PC-3 (cell line): Measurements from ENCODE around the gene PTPRN2. TPM values are rescaled to one million over a fixed set of nuclear protein-coding genes. Genes with fewer than 3 reads are reported as not detected.

Source experiments
- ATAC-seq: fragments of 200-7000 bp; cut with Tn5 transposase; 2 replicates; pipeline ENCODE4 v1.9.1; 2020; ENCODE audit warnings: mild to moderate bottlenecking, moderate library complexity
- BruUV-seq: library from RNA; stranded (reverse); fragments of 400-500 nt; replicated peaks from 2 replicates; lab custom pipeline; 2021; lab: Mats Ljungman, UMichigan
- CTCF ChIA-PET: fragments of 300-600 bp; sonication (Branson Sonifier 250); formaldehyde crosslinking; loops from one replicate; lab custom pipeline; 2022; ENCODE audit warnings: antibody characterized with exemption; lab: Charles Lee
- POLR2A ChIA-PET: fragments of 300-600 bp; sonication (Branson Sonifier 250); formaldehyde crosslinking; loops from one replicate; lab custom pipeline; 2022; ENCODE audit warnings: antibody characterized with exemption; ENCODE audit not compliant: unreplicated experiment; lab: Charles Lee
- DNase-seq: peaks from one replicate; pipeline ENCODE4 v3.0.0-alpha.2; 2015
- H2AFZ ChIP-seq: fragments of 300-600 bp; sonication (generic); 2 replicates; pipeline ENCODE4 v1.6.0; 2016; ENCODE audit warnings: antibody characterized with exemption, low read length
- H3F3A ChIP-seq: fragments of 300-600 bp; sonication (generic); one replicate; pipeline ENCODE4 v1.6.0; 2017; ENCODE audit warnings: antibody characterized with exemption, low read length, control low read depth, mild to moderate bottlenecking; ENCODE audit not compliant: unreplicated experiment
- H3K27ac ChIP-seq: fragments of 300-600 bp; sonication (generic); 2 replicates; pipeline ENCODE4 v1.5.1; 2016; ENCODE audit warnings: mild to moderate bottlenecking, low read length
- H3K27me3 ChIP-seq: fragments of 300-600 bp; sonication (generic); 2 replicates; pipeline ENCODE4 v1.6.1; 2016; ENCODE audit warnings: low read length, mixed read lengths
- H3K36me3 ChIP-seq: fragments of 300-600 bp; sonication (generic); 2 replicates; pipeline ENCODE4 v1.6.1; 2016; ENCODE audit warnings: low read depth, mixed run types, low read length, mixed read lengths
- H3K4me1 ChIP-seq: fragments of 300-600 bp; sonication (generic); 2 replicates; pipeline ENCODE4 v1.5.1; 2016; ENCODE audit warnings: low read length; ENCODE audit not compliant: insufficient read depth
- H3K4me2 ChIP-seq: fragments of 300-600 bp; sonication (generic); 2 replicates; pipeline ENCODE4 v1.6.0; 2016; ENCODE audit warnings: low read length
- H3K4me3 ChIP-seq: fragments of 300-600 bp; sonication (generic); 2 replicates; pipeline ENCODE4 v1.5.1; 2016; ENCODE audit warnings: mild to moderate bottlenecking, low read length, mixed read lengths
- H3K79me2 ChIP-seq: fragments of 300-600 bp; sonication (generic); 2 replicates; pipeline ENCODE4 v1.6.1; 2017; ENCODE audit warnings: low read length, mixed read lengths
- H3K9ac ChIP-seq: fragments of 300-600 bp; sonication (generic); 2 replicates; pipeline ENCODE4 v1.6.0; 2016; ENCODE audit warnings: mild to moderate bottlenecking, low read length
- H3K9me2 ChIP-seq: fragments of 300-600 bp; sonication (generic); replicated peaks from 2 replicates; pipeline ENCODE4 v1.6.1; 2016; ENCODE audit warnings: mixed run types, low read length, mixed read lengths
- H3K9me3 ChIP-seq: fragments of 300-600 bp; sonication (generic); 2 replicates; pipeline ENCODE4 v1.6.1; 2016; ENCODE audit warnings: low read length, mixed read lengths
- H4K20me1 ChIP-seq: fragments of 300-600 bp; sonication (generic); 2 replicates; pipeline ENCODE4 v1.6.1; 2016; ENCODE audit warnings: low read length, mixed read lengths
- CTCF ChIP-seq: fragments of 300-600 bp; sonication (generic); conservative IDR thresholded peaks from 2 replicates; pipeline ENCODE4 v1.5.1; 2017; ENCODE audit warnings: antibody characterized with exemption, low read depth, mild to moderate bottlenecking, low read length
- EZH2 ChIP-seq: fragments of 300-600 bp; sonication (generic); IDR thresholded peaks from one replicate; pipeline ENCODE4 v1.6.1; 2017; ENCODE audit warnings: antibody characterized with exemption, mild to moderate bottlenecking, low read length; ENCODE audit not compliant: unreplicated experiment
- EZH2phosphoT487 ChIP-seq: fragments of 300-600 bp; sonication (generic); IDR thresholded peaks from 2 replicates; pipeline ENCODE4 v1.6.1; 2018; ENCODE audit warnings: mild to moderate bottlenecking, antibody characterized with exemption, low read length, borderline replicate concordance
- intact Hi-C: fragments of 100-400 bp; cut with micrococcal nuclease; formaldehyde crosslinking; loops from 2 replicates; pipeline ENCODE4 v1.9.0; 2023
- total RNA-seq: library from RNA; depleted of rRNA; stranded (reverse); fragments of >200 nt; gene quantifications from 2 replicates; pipeline ENCODE4 v1.2.3, GENCODE V29; 2014

Gene PTPRN2
- total RNA-seq, 1 experiment from 2014 or later, result 3.2 TPM

DNA sequence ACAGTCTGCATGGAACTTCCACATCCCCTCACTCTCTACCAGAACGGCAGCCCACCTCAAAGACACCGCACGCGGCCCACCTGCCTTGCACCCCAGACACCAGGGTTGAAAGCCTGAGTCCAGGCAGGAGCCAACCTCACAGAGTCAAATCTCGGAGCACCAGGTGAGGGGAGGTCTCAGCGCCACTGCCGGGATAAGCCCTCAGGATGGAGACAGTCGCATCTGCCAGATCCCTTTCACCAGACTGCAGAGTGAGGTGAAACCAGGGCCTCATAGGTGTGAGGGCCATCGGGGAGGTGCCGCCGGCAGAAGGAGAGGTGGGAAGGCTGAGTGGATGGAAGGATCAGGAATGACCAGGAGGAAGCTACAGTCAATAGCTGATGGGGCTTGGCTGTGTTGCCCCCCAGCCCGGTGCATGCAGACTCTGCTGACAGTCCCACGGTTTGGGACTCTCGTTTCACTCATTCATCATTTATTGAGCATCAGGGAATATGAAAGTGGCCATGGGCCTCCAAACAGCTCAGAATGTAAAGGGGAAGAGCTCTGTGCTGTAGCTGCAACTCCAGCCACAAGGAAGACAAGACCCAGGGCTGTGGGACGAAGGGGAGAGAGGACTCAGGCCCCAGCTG is 315.0 kb downstream of the PTPRN2 start:
- Histone ChIP-seq H3K4me2 (no peak overlapping the region), H3K27ac (no peak overlapping the region), H3K9me3 (no peaks in the 10 kb centered on the region), H2AFZ (no peak overlapping the region), H3K4me1 (no peaks in the 10 kb centered on the region), H3K9ac (no peak overlapping the region), H3K4me3 (no peak overlapping the region), H3K36me3 (no peaks in the 10 kb centered on the region), H3K79me2 (no peaks in the 10 kb centered on the region), H3K27me3 (no peaks in the 10 kb centered on the region), H3K9me2 (no peaks in the 10 kb centered on the region), H3F3A (no peaks in the 10 kb centered on the region), H4K20me1 (no peaks in the 10 kb centered on the region)
- ATAC-seq, result no peak
- ChIA-PET CTCF (no interaction called here), POLR2A (no interaction called here)
- TF ChIP-seq EZH2 (no peak), EZH2phosphoT487 (no peak), CTCF (no peak)
- BruUV-seq, result no TSS peak
- DNase-seq, result no peak
- intact Hi-C loops, result no loop called here

DNA sequence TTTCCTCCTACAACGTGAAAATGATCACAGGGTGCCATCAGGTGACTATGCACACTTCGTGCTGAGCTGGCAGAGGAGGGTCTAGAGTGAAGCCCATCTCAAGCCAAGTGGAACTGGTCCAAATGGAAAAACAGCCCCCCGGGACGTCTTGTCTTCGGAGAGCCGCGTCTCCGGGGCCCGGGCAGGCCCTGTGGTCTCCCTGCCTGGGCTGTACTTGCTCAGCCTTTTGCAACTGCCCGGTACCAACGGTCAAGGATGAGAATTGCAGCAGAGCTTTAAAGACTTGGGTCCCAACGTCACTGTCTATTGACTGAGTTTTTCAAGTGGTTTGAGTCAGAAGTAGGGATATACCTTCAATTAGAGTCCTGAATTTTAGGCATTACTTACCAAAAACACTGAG is 315.5 kb downstream of the PTPRN2 start:
- no peaks in the 10 kb centered on the region for H3K9me2 ChIP-seq
- intact Hi-C loops, result no loop called here
- no peak overlapping the region for H3K9ac ChIP-seq
- no peaks in the 10 kb centered on the region for H3K4me1 ChIP-seq
- no peaks in the 10 kb centered on the region for H3K79me2 ChIP-seq
- no peak overlapping the region for H3K4me3 ChIP-seq
- ATAC-seq (no peak), DNase-seq (no peak)
- no peak overlapping the region for H3K4me2 ChIP-seq
- BruUV-seq, result no TSS peak
- POLR2A ChIA-PET, result no interaction called here
- no peaks in the 10 kb centered on the region for H3F3A ChIP-seq
- no peak for TF ChIP-seq EZH2phosphoT487
- TF ChIP-seq CTCF, result no peak
- no peak for TF ChIP-seq EZH2
- H2AFZ ChIP-seq, result no peak overlapping the region
- no peaks in the 10 kb centered on the region for H4K20me1 ChIP-seq
- no peaks in the 10 kb centered on the region for H3K36me3 ChIP-seq
- H3K27ac ChIP-seq, result no peak overlapping the region
- no peaks in the 10 kb centered on the region for H3K9me3 ChIP-seq
- H3K27me3 ChIP-seq, result no peaks in the 10 kb centered on the region
- CTCF ChIA-PET, result no interaction called here

DNA sequence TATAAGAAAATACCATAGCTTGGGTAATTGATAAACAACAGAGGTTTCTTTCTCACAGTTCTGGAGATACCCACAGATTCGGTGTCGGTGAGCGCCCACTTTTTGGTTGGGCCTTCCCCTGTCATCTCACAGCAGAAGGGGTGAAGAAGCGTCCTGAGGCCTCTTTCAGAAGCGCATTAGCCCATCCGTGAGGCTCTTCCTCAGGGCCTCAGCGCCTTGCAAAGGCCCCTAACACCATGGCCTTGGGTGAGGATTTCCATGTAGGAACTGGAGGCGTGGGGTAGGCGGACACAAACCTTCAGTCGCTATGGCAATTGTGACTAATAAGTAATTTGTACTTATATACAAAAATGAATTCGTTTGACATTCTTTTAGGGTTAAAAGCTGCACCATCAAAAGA is 316.0 kb downstream of the PTPRN2 start:
- Histone ChIP-seq H3K36me3 (no peaks in the 10 kb centered on the region), H3K9ac (no peak overlapping the region), H3K4me3 (no peak overlapping the region), H3K9me3 (no peaks in the 10 kb centered on the region), H3K4me2 (no peak overlapping the region), H3F3A (no peaks in the 10 kb centered on the region), H4K20me1 (no peaks in the 10 kb centered on the region), H3K27me3 (no peaks in the 10 kb centered on the region), H3K79me2 (no peaks in the 10 kb centered on the region), H2AFZ (no peak overlapping the region), H3K4me1 (no peaks in the 10 kb centered on the region), H3K9me2 (no peaks in the 10 kb centered on the region), H3K27ac (no peak overlapping the region)
- no TSS peak for BruUV-seq
- intact Hi-C loops, result no loop called here
- DNase-seq (no peak), ATAC-seq (no peak)
- ChIA-PET POLR2A (no interaction called here), CTCF (no interaction called here)
- TF ChIP-seq CTCF, result no peak
- no peak for TF ChIP-seq EZH2
- TF ChIP-seq EZH2phosphoT487, result no peak
